Skin of body (tissue), 2 donors: ENCODE measurements around the gene N4BP2L2. TPM values are rescaled to one million over a fixed set of nuclear protein-coding genes. Genes with fewer than 3 reads are reported as not detected.

Source experiments
- DNase-seq: peaks from one replicate; lab custom pipeline; 2025; lab: John Stamatoyannopoulos, UW
- total RNA-seq: library from RNA; depleted of rRNA; stranded (reverse); fragments of >200 nt; gene quantifications from one replicate; pipeline ENCODE4 v1.2.3, GENCODE V29; 2014

Gene N4BP2L2
- total RNA-seq, 1 donor from 2014 or later, result 142 TPM

- no peak for DNase-seq
These were observed 111.4 kb downstream of the N4BP2L2 start for GRCh38 chr13:32426990-32427851.

DNA sequence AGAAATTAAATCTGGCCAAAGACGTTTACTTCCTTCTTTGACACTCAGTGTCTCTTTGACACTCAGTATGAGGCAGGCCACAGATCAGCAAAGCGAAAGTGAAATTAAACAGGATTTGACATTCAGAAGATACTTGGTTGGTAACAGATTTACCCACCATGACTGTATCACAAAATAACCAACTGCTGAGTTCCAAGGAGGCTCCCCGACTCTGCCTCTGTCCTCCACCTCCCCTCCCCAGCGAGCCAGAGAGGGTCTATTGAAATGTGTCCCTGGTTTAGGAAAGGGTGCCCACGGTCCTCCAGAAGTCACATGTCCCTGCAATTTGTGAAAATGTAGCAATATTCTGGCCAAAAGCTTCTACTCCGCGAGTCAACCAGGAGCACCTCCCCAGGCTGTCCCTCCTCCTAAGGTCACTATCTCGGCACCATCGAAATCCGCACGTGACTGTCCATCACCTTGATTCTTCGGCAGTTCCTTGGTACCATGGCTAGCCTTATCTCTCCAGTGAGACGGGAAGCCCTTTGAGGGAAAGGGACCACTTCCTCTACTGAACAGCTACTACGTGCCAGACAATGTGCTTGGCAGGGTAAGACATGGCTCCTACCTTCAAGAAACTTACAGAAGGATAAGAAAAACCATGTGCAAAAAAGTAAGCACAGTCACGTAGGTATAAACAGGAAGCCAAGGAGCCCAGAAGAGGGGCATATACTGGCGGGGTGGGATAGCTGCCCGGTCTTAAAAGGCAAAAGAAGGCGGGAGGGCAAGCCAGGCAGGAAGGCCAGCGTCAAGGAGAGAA is 112.2 kb downstream of the N4BP2L2 start:
- peak; percentile 11 for DNase-seq

- no peak for DNase-seq
These were observed 113.4 kb downstream of the N4BP2L2 start for GRCh38 chr13:32425158-32425557.

GRCh38 chr13:32423592-32423991 is 115.0 kb downstream of the N4BP2L2 start:
- no peak for DNase-seq

GRCh38 chr13:32419862-32420261 is 118.7 kb downstream of the N4BP2L2 start:
- no peak for DNase-seq

DNA sequence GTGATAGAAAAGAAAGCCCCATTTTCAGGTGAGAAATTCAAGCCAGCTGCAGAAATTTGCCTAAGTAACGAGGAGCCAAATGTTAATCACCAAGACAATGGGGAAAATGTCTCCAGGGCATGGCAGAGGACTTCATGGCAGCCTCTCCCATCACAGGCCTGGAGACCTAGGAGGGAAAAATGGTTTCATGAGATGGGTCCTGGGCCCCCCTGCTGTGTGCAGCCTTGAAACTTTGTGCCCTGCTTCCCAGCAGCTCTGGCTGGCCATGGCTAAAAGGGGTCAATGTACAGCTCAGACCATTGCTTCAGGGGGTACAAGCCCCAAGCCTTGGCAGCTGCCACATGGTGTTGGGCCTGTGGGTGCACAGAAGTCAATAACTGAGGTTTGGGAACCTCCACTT is 120.6 kb downstream of the N4BP2L2 start:
- DNase-seq, result no peak

- DNase-seq, result no peak
These were observed 123.6 kb downstream of the N4BP2L2 start for GRCh38 chr13:32415019-32415418.

- no peak for DNase-seq
These were observed 124.0 kb downstream of the N4BP2L2 start for GRCh38 chr13:32414580-32414979.

GRCh38 chr13:32413284-32413683 is 125.3 kb downstream of the N4BP2L2 start:
- no peak for DNase-seq

DNA sequence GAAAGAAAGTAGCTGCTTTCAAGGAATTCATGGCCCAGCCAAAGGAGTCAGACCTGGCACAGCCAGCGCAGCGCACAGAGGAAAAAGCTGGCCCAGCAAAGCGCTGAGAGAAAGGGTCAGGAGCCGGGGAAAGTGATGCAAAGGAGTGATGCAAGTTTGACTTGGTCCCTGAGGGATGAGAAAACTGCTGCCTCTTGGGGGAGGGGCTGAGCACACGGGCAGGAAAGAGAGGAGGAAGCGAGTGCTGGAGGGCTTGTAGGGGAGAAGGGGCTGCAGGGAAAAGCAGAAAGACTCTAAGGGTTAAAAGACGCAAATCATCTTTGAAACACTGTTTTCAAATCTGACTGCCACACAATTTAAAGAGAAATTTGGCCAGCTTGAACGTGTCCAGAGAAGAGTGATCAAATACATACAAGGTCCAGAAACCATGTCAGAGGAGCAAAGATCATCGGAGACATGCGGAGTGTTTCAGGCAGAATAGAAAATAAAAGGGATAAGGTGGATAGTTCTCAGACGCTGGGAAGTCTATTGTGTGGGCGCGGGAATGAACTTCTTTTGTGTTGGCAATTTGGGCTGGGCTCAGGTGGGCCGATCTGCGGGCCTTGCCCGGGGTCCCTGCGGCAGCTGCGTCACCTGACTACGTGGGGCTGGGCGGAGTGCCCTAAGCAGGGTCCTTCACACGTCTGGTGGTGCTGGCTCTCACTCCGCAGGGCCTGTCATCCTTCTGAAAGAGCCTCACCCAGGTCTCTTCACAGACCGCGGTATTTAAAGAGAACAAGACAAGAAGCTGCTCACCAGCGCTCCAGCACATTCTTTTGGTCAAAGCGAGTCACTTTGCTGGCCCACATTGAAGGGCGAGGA is 128.8 kb downstream of the N4BP2L2 start:
- peak; percentile 12 for DNase-seq

GRCh38 chr13:32409001-32409313 is 129.6 kb downstream of the N4BP2L2 start:
- no peak for DNase-seq

GRCh38 chr13:32408296-32409000 is 130.1 kb downstream of the N4BP2L2 start:
- DNase-seq, result no peak

DNA sequence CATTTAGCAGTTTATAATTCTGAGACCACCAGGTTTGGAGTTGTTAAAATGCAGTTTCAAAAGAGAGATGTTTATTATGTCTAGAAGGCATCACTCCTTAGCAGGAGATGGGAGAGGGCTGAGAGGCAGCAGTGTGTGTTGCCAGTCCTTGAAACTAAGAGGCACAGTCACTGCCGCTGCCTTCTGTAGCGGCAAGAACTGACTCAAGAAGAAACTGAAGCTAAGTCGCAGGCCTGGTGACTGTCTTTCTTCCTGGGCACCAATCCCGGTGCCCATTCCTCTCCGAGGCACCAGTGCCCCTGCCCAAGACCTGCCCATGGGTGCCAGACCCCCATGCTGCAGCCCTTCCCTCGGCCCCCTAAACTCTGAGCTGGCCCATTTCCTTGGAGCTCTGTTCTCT is 130.7 kb downstream of the N4BP2L2 start:
- no peak for DNase-seq

- no peak for DNase-seq
These were observed 135.5 kb downstream of the N4BP2L2 start for GRCh38 chr13:32403108-32403507.

GRCh38 chr13:32391101-32391619 is 147.4 kb downstream of the N4BP2L2 start:
- no peak for DNase-seq

DNA sequence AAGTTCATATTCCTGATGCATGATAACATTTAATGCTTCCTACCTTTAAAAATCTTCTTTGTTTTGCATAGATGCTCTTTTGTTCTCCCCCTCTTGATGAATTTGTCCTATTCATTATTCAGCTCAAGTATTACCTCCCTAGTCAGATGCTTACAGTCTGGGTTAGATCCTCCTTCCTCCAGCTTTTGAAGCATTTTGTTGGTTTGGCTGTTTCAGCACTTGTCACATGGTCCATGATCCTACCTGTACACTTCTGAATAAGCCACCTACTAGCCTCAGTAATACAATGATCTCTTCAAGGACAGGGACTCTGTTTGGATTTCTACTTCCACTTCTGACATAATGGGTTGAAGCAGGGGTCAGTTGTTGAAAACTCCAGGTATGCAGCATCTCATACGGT is 148.1 kb downstream of the N4BP2L2 start:
- no peak for DNase-seq

GRCh38 chr13:32390048-32390447 is 148.5 kb downstream of the N4BP2L2 start:
- DNase-seq, result no peak

DNA sequence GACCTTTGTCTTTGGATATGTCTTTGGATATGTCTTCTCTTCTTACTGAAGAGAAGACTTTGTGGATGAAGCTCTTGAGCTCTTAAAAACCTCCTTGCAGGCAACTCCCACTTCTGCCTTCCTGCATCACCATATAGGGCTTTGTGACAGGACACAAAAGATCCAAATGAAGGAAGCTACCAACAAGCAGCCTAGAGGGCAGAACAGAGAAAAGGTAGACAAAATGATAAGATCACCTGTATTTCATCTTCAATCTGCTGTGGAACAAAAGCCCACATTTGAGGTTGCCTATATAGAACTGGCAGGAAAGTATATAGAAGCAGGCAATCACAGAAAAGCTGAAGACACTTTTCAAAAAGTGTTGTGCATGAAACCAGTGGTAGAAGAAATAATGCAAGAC is 153.2 kb downstream of the N4BP2L2 start:
- DNase-seq, result no peak

- no peak for DNase-seq
These were observed 153.9 kb downstream of the N4BP2L2 start for GRCh38 chr13:32384702-32385101.

- DNase-seq, result no peak
These were observed 154.6 kb downstream of the N4BP2L2 start for GRCh38 chr13:32383836-32384618.
